ENCODE measurements around the gene TPPP2.

- TF ChIP-seq CTCF (conservative IDR thresholded peaks at IDR 0.05; ENCODE audit: low read length) (no peak), EZH2phosphoT487 (IDR thresholded peaks at IDR 0.05; ENCODE audit: borderline replicate concordance) (no peak)
These were observed 39.5 kb downstream of the TPPP2 start for GRCh38 chr14:21069388-21070082.
